CD4-positive, alpha-beta T cell treated with Interleukin-6 at 100 ng/mL for 8 hours (primary cell): Measurements from ENCODE around the gene ACOX3.

Source experiments
- DNase-seq: peaks from one replicate; pipeline ENCODE4 v3.0.0-alpha.2; 2020; ENCODE audit warnings: mixed read lengths, low spot score

ACOX3 gene

GRCh38 chr4:8404791-8405515, 35.6 kb downstream of the ACOX3 start:
- DNase-seq, result no peak

GRCh38 chr4:8403976-8404375, 36.5 kb downstream of the ACOX3 start:
- DNase-seq, result no peak

- DNase-seq, result peak; percentile 29
Measured at GRCh38 chr4:8403173-8403753, 37.3 kb downstream of the ACOX3 start.

DNA sequence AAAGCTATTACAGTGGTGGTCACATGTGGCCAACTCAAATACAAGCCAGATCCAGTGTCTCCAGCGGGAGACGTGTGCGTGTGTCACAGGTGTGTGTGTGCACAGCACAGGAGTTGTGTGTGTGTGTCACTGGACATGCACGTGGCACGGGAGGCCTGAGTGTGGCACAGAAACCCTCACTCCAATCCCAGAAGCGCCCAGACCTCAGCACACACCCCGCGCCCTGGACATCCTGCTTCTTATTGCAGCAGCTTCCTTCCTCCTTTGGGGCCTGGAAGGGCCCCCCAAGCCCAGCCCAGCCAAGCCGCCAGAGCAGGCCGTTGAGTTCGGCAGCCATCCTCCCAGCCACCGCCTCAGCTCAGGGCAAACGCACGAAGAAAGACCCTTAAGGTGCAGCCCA, 37.9 kb downstream of the ACOX3 start:
- no peak for DNase-seq

- DNase-seq, result no peak
Measured at GRCh38 chr4:8402181-8402597, 38.3 kb downstream of the ACOX3 start.

DNA sequence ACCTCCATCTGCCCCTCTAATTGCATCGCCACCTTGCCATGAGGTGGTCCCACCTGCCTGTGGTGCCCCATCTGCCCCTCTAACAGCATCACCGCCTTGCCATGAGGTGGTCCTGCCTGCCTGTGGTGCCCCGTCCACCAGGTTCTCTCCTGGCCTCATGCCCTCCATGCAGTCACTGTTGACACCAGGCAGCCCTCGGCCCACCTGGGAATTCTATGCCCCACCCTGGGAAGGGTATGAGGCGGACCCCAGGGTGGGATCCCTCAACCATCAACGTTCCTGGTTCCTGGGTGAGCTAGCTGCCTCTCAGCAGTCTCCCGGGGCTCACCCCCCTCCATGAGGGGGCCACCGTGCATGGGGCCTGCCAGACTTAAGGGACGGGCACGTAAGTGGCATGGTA, 38.9 kb downstream of the ACOX3 start:
- DNase-seq, result no peak

- DNase-seq, result no peak
Measured at GRCh38 chr4:8400632-8401325, 39.7 kb downstream of the ACOX3 start.

DNA sequence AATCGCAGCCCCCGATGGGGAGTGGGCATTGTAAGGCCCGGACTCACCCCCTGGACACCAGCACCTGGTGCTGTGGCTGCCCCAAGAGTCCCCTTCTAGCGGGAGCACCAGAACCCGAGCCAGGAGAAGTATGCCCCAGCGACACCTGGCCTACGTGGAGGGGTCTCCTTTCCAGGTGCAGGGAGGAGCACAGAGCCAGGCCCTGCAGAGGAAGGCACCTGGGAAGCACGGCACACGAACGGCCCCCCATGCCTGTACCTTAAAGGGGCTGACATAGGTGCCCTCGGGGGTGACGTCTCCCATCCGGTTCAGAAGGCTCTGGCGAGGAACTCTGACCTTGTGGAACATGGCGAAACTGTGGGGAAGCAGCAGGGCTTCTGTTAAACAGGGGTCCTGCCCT, 41.2 kb downstream of the ACOX3 start:
- DNase-seq, result no peak

- no peak for DNase-seq
Measured at GRCh38 chr4:8398347-8398746, 42.2 kb downstream of the ACOX3 start.

DNA sequence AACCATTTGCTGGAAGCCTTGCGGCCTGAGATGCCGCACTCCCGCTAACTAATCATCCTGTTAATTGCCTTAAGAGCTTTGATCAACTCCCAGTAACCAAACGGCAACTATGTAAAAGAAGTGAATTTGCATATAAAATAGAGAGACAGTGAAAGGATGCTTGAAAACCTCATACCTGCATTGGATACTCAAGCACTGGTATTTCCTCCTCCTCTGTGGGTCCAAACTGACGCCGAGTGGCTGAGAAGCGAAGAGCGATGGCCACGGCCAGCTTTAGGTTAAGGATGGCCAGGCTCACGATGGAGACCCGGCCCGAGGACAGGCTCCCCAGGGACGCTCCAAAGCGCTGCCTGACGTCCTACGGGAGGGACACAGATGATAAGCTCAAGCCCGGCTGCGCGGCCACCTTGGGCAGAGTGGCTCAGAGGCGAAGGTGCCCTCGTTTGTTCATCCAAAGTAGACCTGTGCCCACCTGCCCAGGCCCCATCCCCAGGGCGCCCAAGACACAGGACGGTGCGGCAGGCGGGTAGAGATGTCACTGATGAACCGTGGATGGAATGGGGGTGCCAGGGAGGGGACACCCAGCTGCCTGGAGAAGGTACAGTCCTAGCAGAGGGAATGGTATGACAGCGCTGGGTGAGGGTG, 43.6 kb downstream of the ACOX3 start:
- DNase-seq, result no peak

DNA sequence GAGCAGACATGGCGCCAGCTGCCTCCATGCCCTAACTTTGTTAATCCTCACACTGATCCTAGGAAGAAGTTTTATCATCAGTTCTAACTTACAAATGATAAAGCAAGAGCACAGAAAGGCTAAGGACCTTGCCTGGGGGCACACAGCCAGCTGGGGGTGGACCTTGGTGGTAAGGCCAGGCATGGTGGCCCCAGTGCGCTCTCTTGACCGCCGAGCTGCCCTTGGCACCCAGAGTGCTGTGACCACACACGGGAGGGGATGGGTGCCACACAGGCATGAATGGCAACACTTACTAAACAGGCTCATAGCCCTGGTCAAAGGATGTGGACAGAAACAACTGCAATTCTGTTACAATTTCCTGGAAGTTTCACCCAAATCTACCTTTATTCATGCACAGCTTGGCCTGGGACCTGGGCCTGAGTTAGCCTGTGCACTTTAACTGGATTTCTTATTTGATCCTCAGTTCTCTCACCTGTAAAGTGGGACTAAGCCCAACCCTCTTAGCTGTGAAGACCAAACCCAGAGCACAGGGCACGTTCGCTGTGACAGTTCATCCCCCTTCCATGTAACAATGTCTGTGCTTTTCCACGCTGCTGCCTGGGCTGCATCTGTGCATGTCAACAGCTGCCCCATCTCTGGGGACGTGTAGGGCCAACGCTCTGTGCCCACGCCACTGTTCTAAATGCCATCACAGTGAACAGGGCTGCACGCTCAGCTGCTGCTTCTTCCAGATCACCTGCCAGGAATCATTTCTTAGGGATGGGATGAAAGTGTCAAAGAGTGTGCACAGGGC, 44.8 kb downstream of the ACOX3 start:
- DNase-seq, result no peak

DNA sequence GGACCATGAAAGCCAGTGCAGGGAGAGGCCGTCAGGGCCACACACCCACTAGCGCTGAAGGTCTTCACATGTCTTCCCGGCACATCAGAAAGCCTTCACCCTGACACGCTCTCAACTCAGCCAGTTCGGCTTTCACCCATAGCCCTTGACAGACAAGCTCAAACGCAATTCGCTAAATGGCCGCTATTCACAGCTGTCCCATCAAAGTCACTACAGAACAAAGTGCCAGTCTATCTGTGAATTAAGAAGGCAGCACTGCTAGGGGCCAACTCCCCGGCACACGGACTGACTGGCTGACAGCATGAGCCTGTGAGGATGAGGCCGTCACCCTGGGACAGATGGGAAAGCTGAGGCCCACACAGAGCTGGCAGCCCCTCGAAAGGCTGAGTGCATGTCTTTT, 45.7 kb downstream of the ACOX3 start:
- DNase-seq, result no peak

GRCh38 chr4:8394061-8394519, 46.4 kb downstream of the ACOX3 start:
- no peak for DNase-seq

GRCh38 chr4:8393593-8394038, 46.9 kb downstream of the ACOX3 start:
- DNase-seq, result no peak

GRCh38 chr4:8392591-8393190, 47.8 kb downstream of the ACOX3 start:
- DNase-seq, result no peak

DNA sequence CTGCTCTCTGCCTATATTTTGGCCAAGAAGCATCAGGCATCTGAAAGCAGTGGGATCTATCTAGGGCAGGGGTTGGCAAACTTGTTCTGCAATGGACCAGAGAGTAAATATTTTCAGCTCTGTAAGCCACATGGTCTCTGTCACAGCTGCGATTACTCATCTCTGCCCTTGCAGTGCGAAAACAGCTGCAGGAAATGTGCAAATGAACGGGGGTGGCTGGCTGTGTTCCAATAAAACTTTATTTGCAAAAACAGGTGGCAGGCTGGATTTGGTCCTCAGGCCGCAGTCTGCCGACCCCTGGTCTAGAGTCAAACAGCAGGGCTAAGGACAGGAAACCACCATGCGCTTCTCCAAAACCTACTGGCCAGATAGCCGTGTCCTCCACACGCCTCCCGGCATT, 48.6 kb downstream of the ACOX3 start:
- no peak for DNase-seq

DNA sequence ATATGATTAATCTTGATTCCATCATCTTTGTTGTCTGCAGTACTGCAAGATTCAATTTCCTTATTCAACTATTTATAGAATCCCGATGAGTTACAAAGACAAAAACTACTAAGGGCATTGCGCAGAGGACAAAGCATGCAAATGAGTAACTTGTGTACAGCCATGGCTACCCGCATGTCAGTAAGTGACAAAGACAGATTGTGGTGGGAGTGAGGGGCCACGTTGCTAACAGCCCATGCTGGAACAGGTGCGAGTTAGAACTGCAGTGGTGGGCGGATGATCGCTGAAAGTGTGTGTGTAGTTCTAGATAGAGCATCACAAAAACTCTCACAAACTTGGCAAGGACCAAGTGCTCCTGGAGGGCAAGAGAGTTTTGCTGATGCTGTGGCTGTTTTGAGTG, 49.5 kb downstream of the ACOX3 start:
- no peak for DNase-seq

DNA sequence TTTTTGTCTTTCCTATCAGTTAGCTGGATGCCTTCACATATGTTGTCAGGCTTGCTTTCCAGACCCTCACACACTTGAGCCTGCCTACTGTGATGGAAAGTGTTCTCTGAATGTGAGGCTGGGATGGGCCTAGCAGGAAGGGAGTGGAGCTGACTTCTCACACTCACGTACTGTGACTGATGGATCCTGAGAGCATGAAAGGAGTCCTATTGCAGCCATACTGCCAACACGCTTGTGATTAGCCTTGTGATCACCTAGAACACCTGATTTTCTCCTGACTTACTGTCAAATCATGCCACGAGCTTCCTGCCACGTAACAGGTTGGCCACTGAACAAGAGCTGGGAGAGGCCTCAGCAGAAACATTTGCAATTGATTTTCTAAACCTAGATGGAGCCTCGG, 49.9 kb downstream of the ACOX3 start:
- no peak for DNase-seq

DNA sequence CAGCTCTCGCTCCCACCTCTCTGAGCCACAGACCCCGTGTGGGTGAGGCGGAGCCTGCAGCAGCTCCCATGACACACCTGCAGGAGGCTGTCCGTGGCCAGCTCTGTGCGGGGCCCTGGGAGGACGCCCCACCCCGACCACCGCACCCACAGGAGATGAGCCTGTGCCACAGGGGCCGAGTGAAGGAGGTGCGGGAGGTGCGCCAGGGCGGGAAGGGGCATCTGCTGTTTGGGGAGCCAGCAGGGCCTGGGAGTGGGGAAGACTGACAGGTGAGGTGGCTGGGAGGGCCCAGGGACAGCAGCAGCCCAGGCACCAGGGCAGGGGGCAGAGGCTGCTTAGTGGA, 52.0 kb downstream of the ACOX3 start:
- DNase-seq, result no peak

- DNase-seq, result no peak
Measured at GRCh38 chr4:8387615-8388527, 52.7 kb downstream of the ACOX3 start.

DNA sequence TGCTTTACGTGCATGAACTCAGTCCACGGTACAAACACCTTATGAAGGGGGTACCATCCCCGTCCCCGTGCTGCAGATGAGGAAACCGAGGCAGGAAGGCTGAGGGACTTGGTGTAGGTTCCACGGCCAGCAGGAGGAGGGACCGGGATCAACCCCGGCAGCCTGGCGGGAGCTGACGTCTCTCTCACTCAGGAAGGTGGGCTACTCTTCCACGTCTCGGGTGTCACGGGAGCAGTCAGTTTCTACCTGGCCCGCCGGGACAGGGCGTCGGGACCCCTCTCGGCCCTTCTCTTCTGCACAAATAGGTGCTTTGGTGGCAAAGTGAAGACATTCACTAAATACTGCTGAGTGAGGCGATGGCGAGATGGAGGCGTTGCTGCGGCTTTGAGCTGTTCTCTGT, 53.3 kb downstream of the ACOX3 start:
- no peak for DNase-seq
